IPS-NIHi11 (cell line): ENCODE measurements around the gene MACROH2A1.
"Not testable (repeated sequence)": the region's sequence is repeated elsewhere in the genome, so short reads cannot be mapped to it uniquely, and the experiment has no call there.

ENCODE experiments used
- DNase-seq: peaks from one replicate; pipeline ENCODE4 v3.0.0; 2012; ENCODE audit warnings: mixed read lengths, low spot score

The MACROH2A1 gene

GRCh38 chr5:135376961-135377624 lies 21.9 kb downstream of the MACROH2A1 start:
- DNase-seq: no peak

GRCh38 chr5:135375040-135375793 lies 23.8 kb downstream of the MACROH2A1 start:
- DNase-seq: no peak

GRCh38 chr5:135373736-135374515 lies 25.1 kb downstream of the MACROH2A1 start:
- DNase-seq: no peak

GRCh38 chr5:135372654-135373381 lies 26.2 kb downstream of the MACROH2A1 start:
- no peak for DNase-seq

GRCh38 chr5:135371622-135372232 lies 27.3 kb downstream of the MACROH2A1 start:
- no peak for DNase-seq

GRCh38 chr5:135369952-135370351 lies 29.1 kb downstream of the MACROH2A1 start:
- DNase-seq: no peak

- no peak for DNase-seq
Observed at GRCh38 chr5:135367554-135367953, 31.5 kb downstream of the MACROH2A1 start.

GRCh38 chr5:135367076-135367475 lies 32.0 kb downstream of the MACROH2A1 start:
- DNase-seq: no peak

- DNase-seq: no peak
Observed at GRCh38 chr5:135365281-135365680, 33.8 kb downstream of the MACROH2A1 start.

- DNase-seq: no peak
Observed at GRCh38 chr5:135364421-135365262, 34.4 kb downstream of the MACROH2A1 start.

GRCh38 chr5:135363342-135363741 lies 35.7 kb downstream of the MACROH2A1 start:
- DNase-seq: not testable (repeated sequence)

- no peak for DNase-seq
Observed at GRCh38 chr5:135362102-135362501, 36.9 kb downstream of the MACROH2A1 start.

- DNase-seq: no peak
Observed at GRCh38 chr5:135360278-135361274, 38.5 kb downstream of the MACROH2A1 start.

- DNase-seq: no peak
Observed at GRCh38 chr5:135359374-135360165, 39.5 kb downstream of the MACROH2A1 start.

- DNase-seq: no peak
Observed at GRCh38 chr5:135357685-135358084, 41.3 kb downstream of the MACROH2A1 start.

GRCh38 chr5:135356522-135357318 lies 42.3 kb downstream of the MACROH2A1 start:
- no peak for DNase-seq

- no peak for DNase-seq
Observed at GRCh38 chr5:135355169-135355568, 43.9 kb downstream of the MACROH2A1 start.
